ENCODE measurements around the gene IGFBP7.

Gene IGFBP7

DNA sequence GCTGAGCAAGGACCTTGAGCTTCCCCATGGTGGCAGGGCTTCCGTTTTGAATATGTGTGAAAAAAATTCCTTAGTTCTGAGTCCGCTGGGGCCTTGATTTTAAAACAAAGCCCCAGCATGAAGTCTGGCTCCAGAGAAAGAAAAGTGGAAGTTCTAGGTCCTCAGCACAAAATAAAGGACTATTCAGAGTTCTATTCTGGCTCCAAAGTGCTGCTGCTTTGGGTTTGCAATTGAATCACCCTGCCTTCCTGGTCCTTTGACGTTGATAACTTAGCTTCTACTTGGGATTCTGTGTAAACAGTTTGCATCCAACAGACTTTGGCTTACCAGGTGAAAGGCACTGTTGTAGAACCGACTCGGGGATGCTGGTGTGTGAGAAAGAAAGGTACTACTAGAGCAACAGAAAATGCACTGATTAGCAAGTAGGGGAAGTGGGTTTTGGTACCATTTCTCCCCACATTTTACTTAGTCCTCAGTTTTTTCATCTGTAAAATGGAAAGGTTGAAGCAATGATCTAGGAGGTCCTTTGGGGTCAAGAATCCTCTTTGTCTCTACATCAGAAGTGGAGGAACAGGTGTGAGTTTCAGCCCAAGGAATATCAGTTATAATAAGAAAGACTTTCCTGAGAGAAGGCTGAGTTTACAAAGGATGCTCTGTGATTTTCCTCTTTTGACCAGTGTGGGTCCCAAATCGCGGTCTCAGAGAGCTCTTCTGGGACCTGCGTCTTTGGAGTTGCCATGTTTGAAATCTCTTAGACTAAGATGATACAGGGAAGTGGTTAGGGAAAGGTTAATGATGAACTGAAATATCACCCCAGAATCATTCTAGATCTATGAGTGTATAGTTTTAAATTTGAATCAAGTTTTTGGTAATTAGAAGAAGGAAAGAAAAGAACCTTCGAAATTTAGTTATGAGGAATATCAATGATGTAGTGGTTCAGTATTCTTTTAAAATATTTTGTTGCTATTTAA is 28.2 kb downstream of the IGFBP7 start:
- no peak for DNase-seq (ENCODE audit: low spot score)
- in situ Hi-C loops (cut with MboI; ENCODE audit: low pct_unique_long_range_greater_than_20kb, low sequenced_read_pairs, unreplicated experiment): no loop called here
- TF ChIP-seq, protein P1, sequence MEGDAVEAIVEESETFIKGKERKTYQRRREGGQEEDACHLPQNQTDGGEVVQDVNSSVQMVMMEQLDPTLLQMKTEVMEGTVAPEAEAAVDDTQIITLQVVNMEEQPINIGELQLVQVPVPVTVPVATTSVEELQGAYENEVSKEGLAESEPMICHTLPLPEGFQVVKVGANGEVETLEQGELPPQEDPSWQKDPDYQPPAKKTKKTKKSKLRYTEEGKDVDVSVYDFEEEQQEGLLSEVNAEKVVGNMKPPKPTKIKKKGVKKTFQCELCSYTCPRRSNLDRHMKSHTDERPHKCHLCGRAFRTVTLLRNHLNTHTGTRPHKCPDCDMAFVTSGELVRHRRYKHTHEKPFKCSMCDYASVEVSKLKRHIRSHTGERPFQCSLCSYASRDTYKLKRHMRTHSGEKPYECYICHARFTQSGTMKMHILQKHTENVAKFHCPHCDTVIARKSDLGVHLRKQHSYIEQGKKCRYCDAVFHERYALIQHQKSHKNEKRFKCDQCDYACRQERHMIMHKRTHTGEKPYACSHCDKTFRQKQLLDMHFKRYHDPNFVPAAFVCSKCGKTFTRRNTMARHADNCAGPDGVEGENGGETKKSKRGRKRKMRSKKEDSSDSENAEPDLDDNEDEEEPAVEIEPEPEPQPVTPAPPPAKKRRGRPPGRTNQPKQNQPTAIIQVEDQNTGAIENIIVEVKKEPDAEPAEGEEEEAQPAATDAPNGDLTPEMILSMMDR (IDR thresholded peaks at IDR 0.05; ENCODE audit: extremely low read depth, insufficient read depth, missing control alignments): no peak

DNA sequence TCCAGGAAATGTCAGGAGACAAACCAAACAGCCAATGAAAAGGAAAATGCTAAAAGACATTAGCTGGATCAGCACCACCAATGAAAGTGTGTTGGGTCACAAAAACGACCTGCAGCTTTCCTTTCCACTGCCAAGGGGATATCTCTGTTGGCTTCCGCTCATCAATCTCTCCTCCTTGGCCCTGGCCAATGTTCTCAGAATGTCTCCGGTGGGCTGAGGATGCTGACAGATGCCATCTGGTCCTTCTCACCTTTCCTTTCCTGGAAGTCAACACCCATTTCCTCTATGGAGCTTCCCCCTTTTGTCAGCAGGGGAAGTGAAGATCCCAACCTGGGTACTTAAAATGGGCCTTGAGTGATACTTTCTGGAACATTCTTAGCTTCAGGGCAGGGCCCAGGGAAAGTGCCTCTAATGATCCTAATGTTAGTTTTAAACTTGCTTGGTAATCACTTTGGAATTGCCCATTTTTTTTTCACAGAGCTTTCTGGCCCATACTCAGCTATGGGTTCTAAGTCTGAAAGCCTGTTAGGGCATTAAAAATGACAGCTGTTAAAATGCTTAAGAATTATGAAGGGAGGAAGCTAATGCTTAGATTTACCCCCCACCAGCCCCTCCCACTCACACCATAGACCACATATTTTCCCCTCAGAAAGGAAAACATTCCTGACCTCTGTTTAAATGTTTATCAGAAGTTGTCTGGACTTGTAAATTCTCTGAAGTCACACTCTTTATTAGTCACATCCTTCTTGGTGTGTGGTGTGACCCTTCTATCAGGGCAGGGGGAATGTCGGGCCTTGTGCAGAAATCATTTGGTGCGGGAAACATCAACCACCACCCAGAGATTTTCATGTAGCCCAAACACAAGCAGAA is 29.2 kb downstream of the IGFBP7 start:
- in situ Hi-C loops (cut with MboI; ENCODE audit: low pct_unique_long_range_greater_than_20kb, low sequenced_read_pairs, unreplicated experiment): no loop called here
- no peak for DNase-seq (ENCODE audit: low spot score)

DNA sequence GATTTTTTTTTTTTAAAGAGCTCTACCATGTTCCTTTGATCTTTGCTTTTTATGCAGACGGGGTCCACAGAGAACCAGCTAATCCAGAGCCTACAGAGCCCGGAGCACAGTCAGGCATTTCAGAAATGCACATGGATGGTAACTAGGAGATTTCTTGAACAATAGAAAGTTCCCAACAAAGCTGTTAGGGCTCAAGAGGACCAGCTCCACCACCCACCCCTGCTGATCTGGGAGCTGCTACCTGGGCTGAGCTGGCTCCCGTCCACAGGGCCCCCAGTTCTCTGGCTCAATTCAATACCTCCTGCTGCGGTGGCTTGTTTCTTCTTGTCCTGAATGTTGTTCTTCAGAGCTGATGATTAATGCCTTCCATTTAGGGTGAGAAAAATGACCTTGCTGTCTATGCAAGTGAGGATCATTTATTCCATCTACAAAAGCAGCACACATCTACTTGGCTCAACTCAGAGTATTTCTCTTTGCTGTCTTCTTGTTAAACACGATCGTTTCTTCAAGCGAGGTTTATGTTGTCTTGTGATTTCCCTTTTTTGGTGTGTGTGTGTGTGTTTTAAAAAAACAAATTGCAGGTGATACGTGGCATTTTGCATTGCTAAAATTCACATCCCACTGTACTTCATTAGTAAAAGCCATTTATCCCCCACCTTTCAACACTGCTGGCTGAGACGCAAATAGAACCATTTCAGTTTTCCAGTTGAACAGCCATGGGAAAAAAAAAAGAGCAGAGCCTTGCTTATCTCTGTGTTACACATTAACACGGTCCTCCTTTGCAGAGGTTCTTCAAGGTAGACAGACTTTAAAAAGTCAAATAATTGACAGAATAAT is 31.3 kb downstream of the IGFBP7 start:
- no peak for DNase-seq (ENCODE audit: low spot score)
- in situ Hi-C loops (cut with MboI; ENCODE audit: low pct_unique_long_range_greater_than_20kb, low sequenced_read_pairs, unreplicated experiment): no loop called here
- TF ChIP-seq, protein P1 (IDR thresholded peaks at IDR 0.05; ENCODE audit: extremely low read depth, insufficient read depth, missing control alignments): no peak

More for the DNA sequence above, 29.2 kb downstream of the IGFBP7 start:
- TF ChIP-seq, protein P1 (IDR thresholded peaks at IDR 0.05; ENCODE audit: extremely low read depth, insufficient read depth, missing control alignments): no peak

DNA sequence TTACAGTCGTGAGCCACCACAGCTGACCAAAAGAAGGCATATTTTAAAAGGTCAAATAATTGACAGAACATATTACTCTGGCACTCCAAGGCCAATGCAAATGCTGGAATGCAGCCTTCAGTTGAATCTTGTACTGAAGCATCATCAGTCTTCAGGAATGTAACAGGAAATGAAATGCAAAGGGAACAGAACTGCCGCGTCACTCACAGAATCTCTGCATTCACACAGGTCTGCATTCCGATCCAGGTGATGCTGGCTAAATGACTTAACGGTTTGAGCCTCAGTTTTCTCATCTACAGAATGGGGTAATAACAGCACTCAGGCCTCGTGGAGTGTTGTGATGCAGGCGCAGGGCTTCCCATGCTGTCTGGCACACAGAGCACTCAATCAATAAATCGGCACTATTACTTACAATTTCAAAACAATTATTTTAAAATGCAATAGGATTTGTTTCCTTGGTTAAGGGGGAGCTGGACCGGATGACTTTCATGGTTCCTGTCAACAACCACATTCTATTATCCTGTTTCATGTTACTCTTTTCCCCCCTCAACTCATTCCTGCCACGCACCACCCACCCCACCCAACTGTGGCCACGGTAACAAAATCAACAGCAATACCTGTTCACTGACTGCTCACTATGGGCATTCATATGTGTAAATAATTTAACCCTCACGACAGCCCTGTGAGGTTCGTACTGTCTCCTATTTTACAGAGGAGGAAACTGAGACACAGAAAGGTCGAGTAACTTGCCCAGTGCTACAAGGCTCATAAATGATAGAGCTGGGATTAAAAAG is 32.4 kb downstream of the IGFBP7 start:
- in situ Hi-C loops (cut with MboI; ENCODE audit: low pct_unique_long_range_greater_than_20kb, low sequenced_read_pairs, unreplicated experiment): no loop called here
- TF ChIP-seq, protein P1 (IDR thresholded peaks at IDR 0.05; ENCODE audit: extremely low read depth, insufficient read depth, missing control alignments): no peak
- DNase-seq (ENCODE audit: low spot score): no peak

DNA sequence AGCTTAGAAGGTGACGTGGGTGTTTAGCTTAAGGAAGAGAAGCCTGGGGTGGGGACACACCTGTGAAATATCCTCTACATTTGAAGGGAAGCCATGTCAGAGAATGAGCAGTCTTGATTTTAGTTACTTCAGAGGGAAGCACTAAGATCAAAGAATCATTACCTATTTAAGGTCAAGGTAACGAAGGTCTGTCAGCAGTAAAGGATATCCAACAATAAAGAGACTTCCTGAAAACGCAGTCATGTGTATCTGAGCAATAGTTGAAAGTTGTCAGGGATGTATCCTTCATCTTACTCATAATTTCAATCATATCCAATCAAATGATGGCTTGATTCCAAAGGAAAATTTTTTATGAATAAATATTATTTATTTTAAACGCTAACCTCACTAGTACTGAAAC is 33.5 kb downstream of the IGFBP7 start:
- DNase-seq (ENCODE audit: low spot score): no peak
- in situ Hi-C loops (cut with MboI; ENCODE audit: low pct_unique_long_range_greater_than_20kb, low sequenced_read_pairs, unreplicated experiment): no loop called here
- TF ChIP-seq, protein P1 (IDR thresholded peaks at IDR 0.05; ENCODE audit: extremely low read depth, insufficient read depth, missing control alignments): no peak
